Gastrocnemius medialis (tissue), 4 donors: ENCODE results near the gene NHLRC1.

ENCODE experiments used
- CTCF ChIP-seq, 5 experiments: fragments of 450-650 bp in 3 of 5; fragments of 200-600 bp in 2 of 5; sonication (generic) in 2 of 5; IDR thresholded peaks in 4 of 5; conservative IDR thresholded peaks in 1 of 5; 1 replicate in 4 of 5; 2 replicates in 1 of 5; pipeline ENCODE4 v1.5.1; 2016 to 2019; ENCODE audit warnings: antibody characterized with exemption in 5 of 5, mild to moderate bottlenecking in 3 of 5, moderate library complexity in 3 of 5
- POLR2A ChIP-seq, 2 donors: fragments of 450-650 bp; IDR thresholded peaks; one replicate each; pipeline ENCODE4 v1.6.1; 2017; ENCODE audit warnings: antibody characterized with exemption in 2 of 2, mild to moderate bottlenecking in 2 of 2, moderate library complexity in 2 of 2

GRCh38 chr6:18100296-18100695 is 22.2 kb downstream of the NHLRC1 start:
- TF ChIP-seq CTCF (IDR thresholded peaks at IDR 0.05 in 4 of 5, conservative IDR thresholded peaks at IDR 0.05 in 1 of 5) (no peak), POLR2A (IDR thresholded peaks at IDR 0.05) (no peak)
